Stimulated activated memory B cell treated with anti-CD40 and anti-IgM and Interleukin-4, amounts not matched to agents 10 μg/mL and 1 μg/mL and 100 μg/mL, for 72 hours (primary cell): ENCODE measurements around the gene TIGD2.
"Not testable (repeated sequence)": the region's sequence is repeated elsewhere in the genome, so short reads cannot be mapped to it uniquely, and the experiment has no call there.

ENCODE experiments used
- ATAC-seq: fragments of 150-1000 bp; cut with Tn5 transposase; 2 replicates; pipeline ENCODE4 v1.10.0; 2021
- H3K27ac Mint-ChIP-seq: one replicate; pipeline ENCODE4 v1.8.0; 2022; ENCODE audit warnings: mild to moderate bottlenecking, mixed read lengths
- H3K27me3 Mint-ChIP-seq: one replicate; pipeline ENCODE4 v1.8.0; 2022; ENCODE audit warnings: mixed read lengths
- H3K36me3 Mint-ChIP-seq: one replicate; pipeline ENCODE4 v1.8.0; 2022; ENCODE audit warnings: mixed read lengths
- H3K4me1 Mint-ChIP-seq: one replicate; pipeline ENCODE4 v1.8.0; 2022; ENCODE audit warnings: mixed read lengths
- H3K4me3 Mint-ChIP-seq: one replicate; pipeline ENCODE4 v1.8.0; 2022; ENCODE audit warnings: mild to moderate bottlenecking, moderate library complexity, mixed read lengths
- H3K9me3 Mint-ChIP-seq: one replicate; pipeline ENCODE4 v1.8.0; 2022; ENCODE audit warnings: mixed read lengths

The TIGD2 gene

GRCh38 chr4:89137231-89137630 is 25.9 kb downstream of the TIGD2 start:
- H3K9me3 Mint-ChIP-seq, result no peaks in the 10 kb centered on the region
- ATAC-seq, result no peak
- no peaks in the 10 kb centered on the region for H3K4me1 Mint-ChIP-seq
- H3K36me3 Mint-ChIP-seq, result no peaks in the 10 kb centered on the region
- H3K27me3 Mint-ChIP-seq, result no peaks in the 10 kb centered on the region
- H3K27ac Mint-ChIP-seq, result no peak overlapping the region
- H3K4me3 Mint-ChIP-seq, result no peak overlapping the region

GRCh38 chr4:89137695-89138094 is 26.4 kb downstream of the TIGD2 start:
- H3K4me1 Mint-ChIP-seq, result no peaks in the 10 kb centered on the region
- no peaks in the 10 kb centered on the region for H3K9me3 Mint-ChIP-seq
- ATAC-seq, result no peak
- H3K27ac Mint-ChIP-seq, result no peak overlapping the region
- no peaks in the 10 kb centered on the region for H3K27me3 Mint-ChIP-seq
- no peaks in the 10 kb centered on the region for H3K36me3 Mint-ChIP-seq
- no peak overlapping the region for H3K4me3 Mint-ChIP-seq

GRCh38 chr4:89140168-89140759 is 28.9 kb downstream of the TIGD2 start:
- ATAC-seq, result no peak
- no peak overlapping the region for H3K4me3 Mint-ChIP-seq
- H3K4me1 Mint-ChIP-seq, result no peaks in the 10 kb centered on the region
- peaks cover 8% of the 10 kb centered on the region for H3K9me3 Mint-ChIP-seq
- no peak overlapping the region for H3K27ac Mint-ChIP-seq
- H3K36me3 Mint-ChIP-seq, result no peaks in the 10 kb centered on the region
- no peaks in the 10 kb centered on the region for H3K27me3 Mint-ChIP-seq

GRCh38 chr4:89142691-89143669 is 31.6 kb downstream of the TIGD2 start:
- ATAC-seq, result no peak
- H3K4me3 Mint-ChIP-seq, result no peak overlapping the region
- no peaks in the 10 kb centered on the region for H3K36me3 Mint-ChIP-seq
- no peaks in the 10 kb centered on the region for H3K27me3 Mint-ChIP-seq
- H3K9me3 Mint-ChIP-seq, result peaks cover 9% of the 10 kb centered on the region
- no peaks in the 10 kb centered on the region for H3K4me1 Mint-ChIP-seq
- H3K27ac Mint-ChIP-seq, result no peak overlapping the region

GRCh38 chr4:89144652-89145051 is 33.3 kb downstream of the TIGD2 start:
- not testable (repeated sequence) for H3K36me3 Mint-ChIP-seq, H3K27me3 Mint-ChIP-seq, ATAC-seq, H3K4me3 Mint-ChIP-seq, H3K27ac Mint-ChIP-seq, H3K4me1 Mint-ChIP-seq, H3K9me3 Mint-ChIP-seq

GRCh38 chr4:89146196-89146595 is 34.9 kb downstream of the TIGD2 start:
- Mint-ChIP-seq H3K27me3 (peaks cover 6% of the 10 kb centered on the region), H3K4me3 (no peak overlapping the region), H3K27ac (no peak overlapping the region), H3K36me3 (no peaks in the 10 kb centered on the region), H3K4me1 (no peaks in the 10 kb centered on the region), H3K9me3 (peaks cover 9% of the 10 kb centered on the region)
- ATAC-seq, result no peak

- Mint-ChIP-seq H3K4me1 (no peaks in the 10 kb centered on the region), H3K4me3 (no peak overlapping the region), H3K9me3 (no peaks in the 10 kb centered on the region), H3K27me3 (peaks cover 14% of the 10 kb centered on the region), H3K27ac (no peak overlapping the region), H3K36me3 (no peaks in the 10 kb centered on the region)
- ATAC-seq, result no peak
These were observed 41.6 kb downstream of the TIGD2 start for GRCh38 chr4:89152972-89153371.

- no peak for ATAC-seq
- H3K27me3 Mint-ChIP-seq, result peaks cover 7% of the 10 kb centered on the region
- no peaks in the 10 kb centered on the region for H3K9me3 Mint-ChIP-seq
- H3K4me1 Mint-ChIP-seq, result no peaks in the 10 kb centered on the region
- H3K4me3 Mint-ChIP-seq, result no peak overlapping the region
- no peaks in the 10 kb centered on the region for H3K36me3 Mint-ChIP-seq
- H3K27ac Mint-ChIP-seq, result no peak overlapping the region
These were observed 45.0 kb downstream of the TIGD2 start for GRCh38 chr4:89156174-89156914.

- no peaks in the 10 kb centered on the region for H3K27me3 Mint-ChIP-seq
- H3K27ac Mint-ChIP-seq, result no peak overlapping the region
- no peaks in the 10 kb centered on the region for H3K36me3 Mint-ChIP-seq
- H3K4me3 Mint-ChIP-seq, result no peak overlapping the region
- H3K4me1 Mint-ChIP-seq, result no peaks in the 10 kb centered on the region
- ATAC-seq, result no peak
- no peaks in the 10 kb centered on the region for H3K9me3 Mint-ChIP-seq
These were observed 46.2 kb downstream of the TIGD2 start for GRCh38 chr4:89157488-89158024.

GRCh38 chr4:89158884-89159503 is 47.7 kb downstream of the TIGD2 start:
- Mint-ChIP-seq H3K4me3 (no peak overlapping the region), H3K27me3 (peaks cover 9% of the 10 kb centered on the region), H3K27ac (no peak overlapping the region), H3K36me3 (no peaks in the 10 kb centered on the region), H3K9me3 (peaks cover 3% of the 10 kb centered on the region), H3K4me1 (no peaks in the 10 kb centered on the region)
- ATAC-seq, result no peak

- ATAC-seq, result no peak
- peaks cover 3% of the 10 kb centered on the region for H3K9me3 Mint-ChIP-seq
- H3K27ac Mint-ChIP-seq, result no peak overlapping the region
- no peaks in the 10 kb centered on the region for H3K36me3 Mint-ChIP-seq
- H3K4me3 Mint-ChIP-seq, result no peak overlapping the region
- no peaks in the 10 kb centered on the region for H3K4me1 Mint-ChIP-seq
- peaks cover 9% of the 10 kb centered on the region for H3K27me3 Mint-ChIP-seq
These were observed 49.5 kb downstream of the TIGD2 start for GRCh38 chr4:89160806-89161205.

- Mint-ChIP-seq H3K27ac (no peak overlapping the region), H3K9me3 (peaks cover 3% of the 10 kb centered on the region), H3K4me1 (no peaks in the 10 kb centered on the region), H3K36me3 (no peaks in the 10 kb centered on the region), H3K4me3 (no peak overlapping the region), H3K27me3 (peaks cover 9% of the 10 kb centered on the region)
- ATAC-seq, result no peak
These were observed 50.5 kb downstream of the TIGD2 start for GRCh38 chr4:89161841-89162240.

- no peak overlapping the region for H3K27ac Mint-ChIP-seq
- H3K9me3 Mint-ChIP-seq, result peaks cover 3% of the 10 kb centered on the region
- peaks cover 9% of the 10 kb centered on the region for H3K27me3 Mint-ChIP-seq
- H3K36me3 Mint-ChIP-seq, result no peaks in the 10 kb centered on the region
- H3K4me3 Mint-ChIP-seq, result no peak overlapping the region
- H3K4me1 Mint-ChIP-seq, result no peaks in the 10 kb centered on the region
- ATAC-seq, result no peak
These were observed 51.2 kb downstream of the TIGD2 start for GRCh38 chr4:89162496-89162895.

- peaks cover 3% of the 10 kb centered on the region for H3K9me3 Mint-ChIP-seq
- no peak for ATAC-seq
- H3K27ac Mint-ChIP-seq, result no peak overlapping the region
These were observed 51.7 kb downstream of the TIGD2 start for GRCh38 chr4:89162987-89163386.

GRCh38 chr4:89164400-89164799 is 53.1 kb downstream of the TIGD2 start:
- ATAC-seq, result no peak
- peaks cover 3% of the 10 kb centered on the region for H3K9me3 Mint-ChIP-seq
- no peak overlapping the region for H3K4me3 Mint-ChIP-seq
- H3K36me3 Mint-ChIP-seq, result no peaks in the 10 kb centered on the region
- H3K4me1 Mint-ChIP-seq, result no peaks in the 10 kb centered on the region
- peaks cover 9% of the 10 kb centered on the region for H3K27me3 Mint-ChIP-seq
- H3K27ac Mint-ChIP-seq, result no peak overlapping the region

More at GRCh38 chr4:89162987-89163386, 51.7 kb downstream of the TIGD2 start:
- no peak overlapping the region for H3K4me3 Mint-ChIP-seq
- H3K4me1 Mint-ChIP-seq, result no peaks in the 10 kb centered on the region
- H3K27me3 Mint-ChIP-seq, result peaks cover 9% of the 10 kb centered on the region
- H3K36me3 Mint-ChIP-seq, result no peaks in the 10 kb centered on the region
